T-helper 9 cell (primary cell): ENCODE results near the gene MAD1L1.
"Not testable (repeated sequence)": the region's sequence is repeated elsewhere in the genome, so short reads cannot be mapped to it uniquely, and the experiment has no call there.

ENCODE experiments used
- DNase-seq: peaks from one replicate; pipeline ENCODE4 v3.0.0-alpha.2; 2020

Gene MAD1L1

GRCh38 chr7:1823376-1824150 is 409.2 kb downstream of the MAD1L1 start:
- DNase-seq: no peak

- DNase-seq: no peak
Measured at GRCh38 chr7:1819259-1819841, 413.4 kb downstream of the MAD1L1 start.

GRCh38 chr7:1818575-1819258 is 414.0 kb downstream of the MAD1L1 start:
- DNase-seq: no peak

- DNase-seq: no peak
Measured at GRCh38 chr7:1817061-1817712, 415.6 kb downstream of the MAD1L1 start.

- DNase-seq: not testable (repeated sequence)
Measured at GRCh38 chr7:1816451-1816850, 416.3 kb downstream of the MAD1L1 start.

- not testable (repeated sequence) for DNase-seq
Measured at GRCh38 chr7:1815551-1816281, 417.0 kb downstream of the MAD1L1 start.

GRCh38 chr7:1815051-1815481 is 417.7 kb downstream of the MAD1L1 start:
- no peak for DNase-seq

- DNase-seq: no peak
Measured at GRCh38 chr7:1814089-1814811, 418.5 kb downstream of the MAD1L1 start.

- DNase-seq: no peak
Measured at GRCh38 chr7:1813394-1814088, 419.2 kb downstream of the MAD1L1 start.

GRCh38 chr7:1812509-1813393 is 420.0 kb downstream of the MAD1L1 start:
- no peak for DNase-seq

GRCh38 chr7:1811850-1812508 is 420.8 kb downstream of the MAD1L1 start:
- DNase-seq: no peak

GRCh38 chr7:1810961-1811849 is 421.5 kb downstream of the MAD1L1 start:
- no peak for DNase-seq

- DNase-seq: no peak
Measured at GRCh38 chr7:1810521-1810920, 422.2 kb downstream of the MAD1L1 start.

- no peak for DNase-seq
Measured at GRCh38 chr7:1809601-1810258, 423.0 kb downstream of the MAD1L1 start.

- DNase-seq: no peak
Measured at GRCh38 chr7:1809070-1809469, 423.7 kb downstream of the MAD1L1 start.

- DNase-seq: no peak
Measured at GRCh38 chr7:1807821-1808600, 424.7 kb downstream of the MAD1L1 start.

- DNase-seq: no peak
Measured at GRCh38 chr7:1806354-1806753, 426.4 kb downstream of the MAD1L1 start.
